GM18526 (cell line): ENCODE data around the gene ADAMTS12.

Experiments used
- POLR2A ChIP-seq: IDR thresholded peaks from 3 replicates; pipeline ENCODE4 v1.6.1; 2011; ENCODE audit not compliant: insufficient read length; ENCODE audit errors: extremely low read depth

Gene ADAMTS12

GRCh38 chr5:33696411-33696810, 195.4 kb downstream of the ADAMTS12 start:
- no peak for TF ChIP-seq POLR2A

GRCh38 chr5:33692980-33693379, 198.8 kb downstream of the ADAMTS12 start:
- no peak for TF ChIP-seq POLR2A

GRCh38 chr5:33691856-33692255, 199.9 kb downstream of the ADAMTS12 start:
- no peak for TF ChIP-seq POLR2A

GRCh38 chr5:33690374-33691135, 201.2 kb downstream of the ADAMTS12 start:
- no peak for TF ChIP-seq POLR2A

- TF ChIP-seq POLR2A: no peak
These were observed 203.3 kb downstream of the ADAMTS12 start for GRCh38 chr5:33688526-33688925.

GRCh38 chr5:33688066-33688465, 203.7 kb downstream of the ADAMTS12 start:
- TF ChIP-seq POLR2A: no peak

GRCh38 chr5:33685873-33686755, 205.7 kb downstream of the ADAMTS12 start:
- TF ChIP-seq POLR2A: no peak

GRCh38 chr5:33684496-33685159, 207.2 kb downstream of the ADAMTS12 start:
- TF ChIP-seq POLR2A: no peak

- no peak for TF ChIP-seq POLR2A
These were observed 212.0 kb downstream of the ADAMTS12 start for GRCh38 chr5:33679791-33680190.

- TF ChIP-seq POLR2A: no peak
These were observed 215.8 kb downstream of the ADAMTS12 start for GRCh38 chr5:33675958-33676464.

- no peak for TF ChIP-seq POLR2A
These were observed 220.0 kb downstream of the ADAMTS12 start for GRCh38 chr5:33671700-33672291.

- TF ChIP-seq POLR2A: no peak
These were observed 228.9 kb downstream of the ADAMTS12 start for GRCh38 chr5:33662722-33663427.

GRCh38 chr5:33659526-33660169, 232.1 kb downstream of the ADAMTS12 start:
- TF ChIP-seq POLR2A: no peak
